H7 (cell line): Measurements from ENCODE around the gene L3MBTL2. TPM values are rescaled to one million over a fixed set of nuclear protein-coding genes. Genes with fewer than 3 reads are reported as not detected.
"Not testable (repeated sequence)": the region's sequence is repeated elsewhere in the genome, so short reads cannot be mapped to it uniquely, and the experiment has no call there.

ENCODE experiments used
- DNase-seq: peaks from one replicate; pipeline ENCODE4 v3.0.0; 2012
- H3K27me3 ChIP-seq: 2 replicates; pipeline ENCODE4 v1.6.0; 2011; ENCODE audit warnings: mild to moderate bottlenecking, low read length; ENCODE audit not compliant: control insufficient read depth, insufficient read depth
- H3K36me3 ChIP-seq: replicated peaks from 2 replicates; pipeline ENCODE4 v1.5.1; 2011; ENCODE audit warnings: low read length; ENCODE audit not compliant: control insufficient read depth, insufficient read depth
- H3K4me3 ChIP-seq: 2 replicates; pipeline ENCODE4 v1.5.1; 2011; ENCODE audit warnings: low read depth, mild to moderate bottlenecking, control low read depth, low read length, moderate library complexity; ENCODE audit not compliant: insufficient read depth
- total RNA-seq: library from RNA; depleted of rRNA; stranded (reverse); fragments of >200 nt; shearing (Covaris generic); gene quantifications from 2 replicates; pipeline ENCODE4 v1.2.3, GENCODE V29; 2014; rRNA removed

The L3MBTL2 gene
- total RNA-seq, result 19.8 and 20.9 TPM in 2 replicates

GRCh38 chr22:41204992-41205900 lies at the start of gene L3MBTL2:
Gene L3MBTL2, plus strand, starts transcription at chr22:41205312. Its CDS starts 51 bp downstream, at chr22:41205363.
- Histone ChIP-seq H3K4me3 (peak within 1 kb of the TSS; percentile 67), H3K36me3 (no peaks in the 10 kb centered on the region; the same call in 1 of the 2 replicates), H3K27me3 (peaks cover 3% of the 10 kb centered on the region; the same call in 1 of the 2 replicates)
- peak; percentile 99 for DNase-seq

GRCh38 chr22:41157083-41157482 lies 48.0 kb upstream of the L3MBTL2 start:
- DNase-seq, result no peak
- peaks cover 57% of the 10 kb centered on the region for H3K36me3 ChIP-seq
- H3K4me3 ChIP-seq, result no peak overlapping the region
- H3K27me3 ChIP-seq, result no peaks in the 10 kb centered on the region

- H3K27me3 ChIP-seq, result no peaks in the 10 kb centered on the region
- DNase-seq, result no peak
- H3K36me3 ChIP-seq, result peaks cover 51% of the 10 kb centered on the region
These were observed 36.0 kb upstream of the L3MBTL2 start for GRCh38 chr22:41169157-41169556.

DNA sequence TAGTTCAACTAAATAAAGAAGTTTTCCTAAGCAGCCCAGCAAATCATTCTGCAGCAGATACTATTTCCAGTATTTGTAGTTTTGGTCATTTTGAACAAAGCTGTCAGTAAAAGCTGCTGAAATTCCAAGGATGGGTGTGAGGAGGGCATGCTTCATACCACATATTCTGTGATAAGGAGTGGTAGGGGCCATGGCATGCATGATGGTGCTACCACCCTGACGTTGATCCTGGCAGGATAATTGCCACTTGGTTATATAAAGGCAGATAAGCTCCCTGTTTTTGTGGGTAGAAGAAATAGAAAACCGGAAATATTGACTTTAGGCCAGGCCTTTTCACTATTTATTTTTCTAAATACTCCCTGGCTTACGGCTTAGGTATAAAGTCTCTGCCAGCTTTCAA lies 33.1 kb upstream of the L3MBTL2 start:
- peaks cover 59% of the 10 kb centered on the region for H3K36me3 ChIP-seq
- DNase-seq, result no peak
- no peak overlapping the region for H3K4me3 ChIP-seq
- no peaks in the 10 kb centered on the region for H3K27me3 ChIP-seq

More at GRCh38 chr22:41169157-41169556, 36.0 kb upstream of the L3MBTL2 start:
- no peak overlapping the region for H3K4me3 ChIP-seq

GRCh38 chr22:41175546-41175945 lies 29.6 kb upstream of the L3MBTL2 start:
- Histone ChIP-seq H3K36me3 (peaks cover 53% of the 10 kb centered on the region), H3K27me3 (no peaks in the 10 kb centered on the region), H3K4me3 (no peak overlapping the region)
- no peak for DNase-seq

- no peaks in the 10 kb centered on the region for H3K27me3 ChIP-seq
- peaks cover 47% of the 10 kb centered on the region for H3K36me3 ChIP-seq
- H3K4me3 ChIP-seq, result no peak overlapping the region
- DNase-seq, result no peak
These were observed 28.0 kb upstream of the L3MBTL2 start for GRCh38 chr22:41177040-41177621.

DNA sequence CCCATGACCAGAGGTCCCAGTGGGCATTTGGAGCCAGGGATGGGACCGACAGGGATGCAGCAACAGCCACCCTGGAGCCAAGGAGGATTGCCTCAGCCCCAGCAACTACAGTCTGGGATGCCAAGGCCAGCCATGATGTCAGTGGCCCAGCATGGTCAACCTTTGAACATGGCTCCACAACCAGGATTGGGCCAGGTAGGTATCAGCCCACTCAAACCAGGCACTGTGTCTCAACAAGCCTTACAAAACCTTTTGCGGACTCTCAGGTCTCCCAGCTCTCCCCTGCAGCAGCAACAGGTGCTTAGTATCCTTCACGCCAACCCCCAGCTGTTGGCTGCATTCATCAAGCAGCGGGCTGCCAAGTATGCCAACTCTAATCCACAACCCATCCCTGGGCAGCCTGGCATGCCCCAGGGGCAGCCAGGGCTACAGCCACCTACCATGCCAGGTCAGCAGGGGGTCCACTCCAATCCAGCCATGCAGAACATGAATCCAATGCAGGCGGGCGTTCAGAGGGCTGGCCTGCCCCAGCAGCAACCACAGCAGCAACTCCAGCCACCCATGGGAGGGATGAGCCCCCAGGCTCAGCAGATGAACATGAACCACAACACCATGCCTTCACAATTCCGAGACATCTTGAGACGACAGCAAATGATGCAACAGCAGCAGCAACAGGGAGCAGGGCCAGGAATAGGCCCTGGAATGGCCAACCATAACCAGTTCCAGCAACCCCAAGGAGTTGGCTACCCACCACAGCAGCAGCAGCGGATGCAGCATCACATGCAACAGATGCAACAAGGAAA lies 27.3 kb upstream of the L3MBTL2 start:
- Histone ChIP-seq H3K27me3 (no peaks in the 10 kb centered on the region), H3K36me3 (peaks cover 42% of the 10 kb centered on the region), H3K4me3 (no peak overlapping the region)
- no peak for DNase-seq

GRCh38 chr22:41178425-41178975 lies 26.6 kb upstream of the L3MBTL2 start:
- Histone ChIP-seq H3K4me3 (no peak overlapping the region), H3K27me3 (no peaks in the 10 kb centered on the region), H3K36me3 (peaks cover 40% of the 10 kb centered on the region)
- DNase-seq, result no peak

GRCh38 chr22:41180362-41180761 lies 24.8 kb upstream of the L3MBTL2 start:
- H3K4me3 ChIP-seq, DNase-seq, H3K27me3 ChIP-seq: not testable (repeated sequence)
- H3K36me3 ChIP-seq, result peaks cover 31% of the 10 kb centered on the region

GRCh38 chr22:41180926-41181325 lies 24.2 kb upstream of the L3MBTL2 start:
- peaks cover 28% of the 10 kb centered on the region for H3K36me3 ChIP-seq
- no peak for DNase-seq
- H3K4me3 ChIP-seq, result no peak overlapping the region
- no peaks in the 10 kb centered on the region for H3K27me3 ChIP-seq

- H3K36me3 ChIP-seq, result peaks cover 21% of the 10 kb centered on the region
- DNase-seq, result no peak
- H3K4me3 ChIP-seq, result no peak overlapping the region
- no peaks in the 10 kb centered on the region for H3K27me3 ChIP-seq
These were observed 23.5 kb upstream of the L3MBTL2 start for GRCh38 chr22:41181349-41182241.

DNA sequence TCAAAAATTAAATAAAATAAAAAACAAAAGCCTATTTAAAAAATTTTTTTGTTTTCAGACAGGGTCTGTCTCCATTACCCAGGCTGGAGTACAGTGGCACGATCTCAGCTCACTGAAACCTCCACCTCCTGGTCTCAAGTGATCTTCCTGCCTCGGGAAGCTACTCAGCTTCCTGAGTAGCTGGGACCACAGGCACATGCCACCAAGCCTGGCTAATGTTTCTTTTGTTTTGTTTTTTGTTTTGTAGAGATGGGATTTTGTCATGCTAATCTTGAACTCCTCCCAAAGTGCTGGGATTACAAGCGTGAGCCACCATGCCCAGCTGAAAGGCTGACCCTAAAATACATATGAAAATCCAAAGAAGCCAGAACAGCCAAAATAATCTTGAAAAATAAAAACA lies 20.4 kb upstream of the L3MBTL2 start:
- Histone ChIP-seq H3K4me3 (no peak overlapping the region), H3K27me3 (no peaks in the 10 kb centered on the region), H3K36me3 (no peaks in the 10 kb centered on the region)
- no peak for DNase-seq

DNA sequence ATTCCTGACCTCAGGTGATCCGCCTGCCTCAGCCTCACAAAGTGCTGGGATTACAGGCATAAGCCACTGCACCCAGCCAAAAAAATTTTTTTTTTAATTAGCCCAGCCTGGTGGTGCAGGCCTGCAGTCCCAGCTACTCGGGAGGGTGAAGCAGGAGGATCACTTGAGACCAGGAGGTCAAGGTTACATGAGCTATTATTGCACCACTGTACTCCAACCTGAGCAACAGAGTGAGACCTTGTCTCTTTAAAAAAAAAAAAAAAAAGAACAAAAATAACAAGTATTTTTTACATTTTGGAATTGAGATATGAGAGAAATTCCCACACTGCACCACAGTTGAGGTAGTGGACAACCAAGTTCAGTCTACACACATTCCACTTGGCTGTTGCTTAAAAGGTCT lies 13.6 kb upstream of the L3MBTL2 start:
- peaks cover under 1% of the 10 kb centered on the region; the same call in 1 of the 2 replicates for H3K27me3 ChIP-seq
- DNase-seq, result no peak
- no peak overlapping the region for H3K4me3 ChIP-seq
- H3K36me3 ChIP-seq, result no peaks in the 10 kb centered on the region
